ENCODE measurements around the gene ZNF133. TPM values are rescaled to one million over a fixed set of nuclear protein-coding genes. Genes with fewer than 3 reads are reported as not detected.

ZNF133 gene
- total RNA-seq, 1 donor from 2014 or later = 27.3 TPM

DNA sequence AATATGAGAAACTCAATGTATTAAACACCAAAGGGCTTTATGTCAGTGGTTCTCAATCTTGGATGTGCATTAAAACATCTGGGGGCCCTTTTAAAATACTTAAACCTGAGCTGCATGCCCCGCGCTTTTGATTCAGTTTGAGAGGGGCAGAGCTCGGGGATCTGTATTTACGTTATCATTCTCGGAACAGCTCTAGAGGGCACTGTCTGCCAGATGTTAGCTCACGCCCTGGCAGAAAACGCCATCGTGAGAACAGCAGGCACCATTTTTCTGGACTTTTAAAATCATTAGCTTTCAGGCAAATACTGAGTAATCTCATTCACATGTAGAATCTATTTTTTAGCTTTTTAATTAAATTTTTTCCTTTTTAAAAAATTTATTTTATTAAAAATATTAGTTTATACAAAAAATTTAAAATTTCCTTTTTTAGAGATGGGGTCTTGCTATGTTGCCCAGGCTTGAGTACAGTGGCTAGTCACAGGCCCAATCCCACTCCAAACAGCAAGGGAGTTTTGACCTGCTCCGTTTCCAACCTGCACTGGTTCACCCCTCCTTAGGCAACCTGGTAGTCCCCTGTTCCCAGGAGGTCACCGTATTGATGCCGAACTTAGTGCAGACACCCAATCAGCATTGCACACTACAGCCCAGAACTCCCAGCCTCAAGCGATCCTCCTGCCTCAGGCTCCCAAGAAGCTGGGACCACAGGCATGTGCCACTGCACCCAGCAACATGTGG, 30.0 kb upstream of the ZNF133 start:
- Mint-ChIP-seq H3K4me1 (ENCODE audit: low read depth, unreplicated experiment) (no peaks in the 10 kb centered on the region), H3K36me3 (ENCODE audit: unreplicated experiment) (no peaks in the 10 kb centered on the region), H3K9me3 (ENCODE audit: unreplicated experiment) (no peaks in the 10 kb centered on the region), H3K4me3 (ENCODE audit: unreplicated experiment) (no peak overlapping the region), H3K27me3 (ENCODE audit: unreplicated experiment) (no peaks in the 10 kb centered on the region), H3K27ac (ENCODE audit: unreplicated experiment) (no peak overlapping the region)
- TF ChIP-seq, protein P1, sequence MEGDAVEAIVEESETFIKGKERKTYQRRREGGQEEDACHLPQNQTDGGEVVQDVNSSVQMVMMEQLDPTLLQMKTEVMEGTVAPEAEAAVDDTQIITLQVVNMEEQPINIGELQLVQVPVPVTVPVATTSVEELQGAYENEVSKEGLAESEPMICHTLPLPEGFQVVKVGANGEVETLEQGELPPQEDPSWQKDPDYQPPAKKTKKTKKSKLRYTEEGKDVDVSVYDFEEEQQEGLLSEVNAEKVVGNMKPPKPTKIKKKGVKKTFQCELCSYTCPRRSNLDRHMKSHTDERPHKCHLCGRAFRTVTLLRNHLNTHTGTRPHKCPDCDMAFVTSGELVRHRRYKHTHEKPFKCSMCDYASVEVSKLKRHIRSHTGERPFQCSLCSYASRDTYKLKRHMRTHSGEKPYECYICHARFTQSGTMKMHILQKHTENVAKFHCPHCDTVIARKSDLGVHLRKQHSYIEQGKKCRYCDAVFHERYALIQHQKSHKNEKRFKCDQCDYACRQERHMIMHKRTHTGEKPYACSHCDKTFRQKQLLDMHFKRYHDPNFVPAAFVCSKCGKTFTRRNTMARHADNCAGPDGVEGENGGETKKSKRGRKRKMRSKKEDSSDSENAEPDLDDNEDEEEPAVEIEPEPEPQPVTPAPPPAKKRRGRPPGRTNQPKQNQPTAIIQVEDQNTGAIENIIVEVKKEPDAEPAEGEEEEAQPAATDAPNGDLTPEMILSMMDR (IDR thresholded peaks at IDR 0.05; ENCODE audit: partially characterized antibody, unreplicated experiment) = no peak
- DNase-seq = no peak

DNA sequence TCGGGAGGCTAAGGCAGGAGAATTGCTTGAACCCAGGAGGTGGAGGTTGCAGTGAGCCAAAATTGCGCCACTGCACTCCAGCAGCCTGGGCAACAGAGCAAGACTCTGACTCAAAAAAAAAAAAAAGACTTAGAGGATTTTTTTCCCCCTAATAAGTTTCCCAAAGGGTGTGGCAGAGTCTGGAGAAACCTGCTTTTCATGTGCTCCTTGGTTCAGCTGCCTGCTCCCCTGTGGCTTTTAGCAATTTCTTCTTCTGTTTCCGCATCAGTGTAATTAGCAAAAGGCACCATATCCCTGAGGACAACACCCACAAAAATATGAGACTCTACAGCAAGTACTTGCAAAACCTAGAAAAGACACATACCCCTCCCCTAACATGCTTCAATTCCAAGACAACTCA, 28.6 kb upstream of the ZNF133 start:
- no peaks in the 10 kb centered on the region for H3K4me1 Mint-ChIP-seq (ENCODE audit: low read depth, unreplicated experiment)
- H3K27ac Mint-ChIP-seq (ENCODE audit: unreplicated experiment) = no peak overlapping the region
- H3K27me3 Mint-ChIP-seq (ENCODE audit: unreplicated experiment) = peaks cover 2% of the 10 kb centered on the region
- no peaks in the 10 kb centered on the region for H3K36me3 Mint-ChIP-seq (ENCODE audit: unreplicated experiment)
- H3K9me3 Mint-ChIP-seq (ENCODE audit: unreplicated experiment) = no peaks in the 10 kb centered on the region
- TF ChIP-seq, protein P1 (IDR thresholded peaks at IDR 0.05; ENCODE audit: partially characterized antibody, unreplicated experiment) = no peak
- no peak overlapping the region for H3K4me3 Mint-ChIP-seq (ENCODE audit: unreplicated experiment)
- no peak for DNase-seq

DNA sequence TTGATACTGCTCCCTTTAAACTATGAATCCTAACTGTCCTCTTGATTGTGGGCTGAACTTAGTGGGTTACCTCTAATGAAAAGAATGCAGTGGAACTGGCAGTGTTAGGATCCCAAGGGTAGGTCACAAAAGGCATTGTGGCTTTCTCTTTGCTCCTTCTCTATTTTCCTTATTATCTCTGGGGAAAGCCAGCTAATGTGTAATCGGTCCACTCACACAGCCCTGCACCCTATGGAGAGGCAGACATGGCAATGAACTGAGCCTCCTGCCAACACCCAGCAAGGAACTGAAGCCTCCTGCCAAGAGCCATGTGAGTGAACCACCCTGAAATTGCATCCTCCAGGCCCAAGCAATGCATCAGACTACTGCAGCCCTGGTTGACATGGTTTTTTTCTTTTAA, 24.6 kb upstream of the ZNF133 start:
- H3K4me1 Mint-ChIP-seq (ENCODE audit: low read depth, unreplicated experiment) = peaks cover 2% of the 10 kb centered on the region
- TF ChIP-seq, protein P1 (IDR thresholded peaks at IDR 0.05; ENCODE audit: partially characterized antibody, unreplicated experiment) = no peak
- no peaks in the 10 kb centered on the region for H3K9me3 Mint-ChIP-seq (ENCODE audit: unreplicated experiment)
- H3K36me3 Mint-ChIP-seq (ENCODE audit: unreplicated experiment) = no peaks in the 10 kb centered on the region
- no peak overlapping the region for H3K4me3 Mint-ChIP-seq (ENCODE audit: unreplicated experiment)
- no peak overlapping the region for H3K27ac Mint-ChIP-seq (ENCODE audit: unreplicated experiment)
- peaks cover 2% of the 10 kb centered on the region for H3K27me3 Mint-ChIP-seq (ENCODE audit: unreplicated experiment)
- no peak for DNase-seq

DNA sequence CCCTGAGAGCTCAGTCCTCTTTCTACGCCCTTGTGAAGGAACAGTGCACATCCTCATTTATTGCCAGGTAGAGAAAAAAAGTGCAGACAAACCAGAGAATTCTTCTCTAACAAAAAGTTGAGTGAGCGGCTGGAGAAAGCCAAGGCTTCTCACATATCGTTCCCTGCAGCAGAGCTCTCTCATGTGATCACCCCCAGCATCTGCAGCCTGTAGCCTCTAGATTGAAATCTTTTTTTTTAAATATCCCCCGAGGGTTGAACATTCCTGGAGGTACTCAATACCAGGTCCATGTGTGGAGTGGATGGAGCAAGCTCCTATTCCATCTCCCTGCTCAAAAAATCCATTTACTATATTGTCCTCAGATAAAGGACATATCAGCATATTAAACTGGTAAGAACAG, 22.9 kb upstream of the ZNF133 start:
- no peak for DNase-seq
- TF ChIP-seq, protein P1 (IDR thresholded peaks at IDR 0.05; ENCODE audit: partially characterized antibody, unreplicated experiment) = no peak
- no peaks in the 10 kb centered on the region for H3K36me3 Mint-ChIP-seq (ENCODE audit: unreplicated experiment)
- H3K27ac Mint-ChIP-seq (ENCODE audit: unreplicated experiment) = no peak overlapping the region
- H3K4me1 Mint-ChIP-seq (ENCODE audit: low read depth, unreplicated experiment) = peaks cover 2% of the 10 kb centered on the region
- H3K4me3 Mint-ChIP-seq (ENCODE audit: unreplicated experiment) = no peak overlapping the region
- H3K9me3 Mint-ChIP-seq (ENCODE audit: unreplicated experiment) = no peaks in the 10 kb centered on the region
- H3K27me3 Mint-ChIP-seq (ENCODE audit: unreplicated experiment) = peaks cover 2% of the 10 kb centered on the region

DNA sequence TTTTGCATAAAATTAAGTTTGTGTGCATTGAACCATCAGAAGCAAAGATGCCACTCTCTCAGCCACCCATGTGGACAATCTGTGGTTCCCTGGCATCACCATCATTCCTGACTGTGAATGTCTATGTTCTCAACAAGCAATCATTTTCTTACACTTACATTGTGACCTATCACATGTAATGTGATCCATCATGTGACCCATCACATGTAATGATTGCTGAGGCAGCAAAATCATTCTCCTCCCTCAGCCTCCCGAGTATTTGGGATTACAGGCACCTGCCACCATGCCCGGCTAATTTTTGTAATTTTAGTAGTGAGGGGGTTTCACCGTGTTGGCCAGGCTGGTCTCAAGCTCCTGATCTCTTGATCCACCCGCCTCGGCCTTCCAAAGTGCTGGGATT, 22.0 kb upstream of the ZNF133 start:
- TF ChIP-seq, protein P1 (IDR thresholded peaks at IDR 0.05; ENCODE audit: partially characterized antibody, unreplicated experiment) = no peak
- no peaks in the 10 kb centered on the region for H3K36me3 Mint-ChIP-seq (ENCODE audit: unreplicated experiment)
- DNase-seq = no peak
- peaks cover 2% of the 10 kb centered on the region for H3K4me1 Mint-ChIP-seq (ENCODE audit: low read depth, unreplicated experiment)
- H3K27me3 Mint-ChIP-seq (ENCODE audit: unreplicated experiment) = peaks cover 2% of the 10 kb centered on the region
- no peaks in the 10 kb centered on the region for H3K9me3 Mint-ChIP-seq (ENCODE audit: unreplicated experiment)
- no peak overlapping the region for H3K27ac Mint-ChIP-seq (ENCODE audit: unreplicated experiment)
- H3K4me3 Mint-ChIP-seq (ENCODE audit: unreplicated experiment) = no peak overlapping the region

All from glutamatergic neuron (in vitro differentiated cells).